ENCODE measurements around the gene NUMB. TPM values are rescaled to one million over a fixed set of nuclear protein-coding genes. Genes with fewer than 3 reads are reported as not detected.

Gene NUMB
- total and polyA plus RNA-seq, 9 donors = 32.9 to 78.2 (median 67.6) TPM

- 98% methylated on average over 4 of the region's 4 CpGs for WGBS, 3 donors
- DNase-seq = no peak
- Histone ChIP-seq H3K4me1 (ENCODE audit: insufficient read depth) (no peaks in the 10 kb centered on the region), H3K27me3 (no peaks in the 10 kb centered on the region), H3K36me3 (no peaks in the 10 kb centered on the region), H3K27ac (no peak overlapping the region), H3K9me3 (no peaks in the 10 kb centered on the region), H3K4me3 (no peak overlapping the region)
- no peak for TF ChIP-seq POLR2A (IDR thresholded peaks at IDR 0.05)
- no peak for TF ChIP-seq EP300 (IDR thresholded peaks at IDR 0.05)
- no peak for TF ChIP-seq CTCF (IDR thresholded peaks at IDR 0.05)
- intact Hi-C loops (cut with DNase I) = no loop called here
Observed at GRCh38 chr14:73383356-73383755, 75.0 kb downstream of the NUMB start.

GRCh38 chr14:73381380-73382013 lies 76.8 kb downstream of the NUMB start:
- no peak for TF ChIP-seq CTCF (IDR thresholded peaks at IDR 0.05)
- no peak for TF ChIP-seq POLR2A (IDR thresholded peaks at IDR 0.05)
- TF ChIP-seq EP300 (IDR thresholded peaks at IDR 0.05) = no peak
- Histone ChIP-seq H3K27me3 (no peaks in the 10 kb centered on the region), H3K9me3 (no peaks in the 10 kb centered on the region), H3K4me3 (no peak overlapping the region), H3K36me3 (no peaks in the 10 kb centered on the region), H3K4me1 (ENCODE audit: insufficient read depth) (peaks cover under 1% of the 10 kb centered on the region), H3K27ac (no peak overlapping the region)
- DNase-seq = no peak
- WGBS, 3 donors = 86 to 95% (median 93%) methylated on average over 2 of the region's 2 CpGs
- intact Hi-C loops (cut with DNase I) = no loop called here

GRCh38 chr14:73376585-73376984 lies 81.8 kb downstream of the NUMB start:
- Histone ChIP-seq H3K9me3 (no peaks in the 10 kb centered on the region), H3K27me3 (no peaks in the 10 kb centered on the region), H3K4me3 (no peak overlapping the region), H3K36me3 (no peaks in the 10 kb centered on the region), H3K27ac (no peak overlapping the region), H3K4me1 (ENCODE audit: insufficient read depth) (peaks cover 1% of the 10 kb centered on the region)
- TF ChIP-seq POLR2A (IDR thresholded peaks at IDR 0.05) (no peak), EP300 (IDR thresholded peaks at IDR 0.05) (no peak), CTCF (IDR thresholded peaks at IDR 0.05) (no peak)
- intact Hi-C loops (cut with DNase I) = no loop called here
- no peak for DNase-seq

- no peaks in the 10 kb centered on the region for H3K9me3 ChIP-seq
- no peak for DNase-seq
- no peak overlapping the region for H3K27ac ChIP-seq
- H3K27me3 ChIP-seq = no peaks in the 10 kb centered on the region
- H3K36me3 ChIP-seq = no peaks in the 10 kb centered on the region
- intact Hi-C loops (cut with DNase I) = no loop called here
- H3K4me1 ChIP-seq (ENCODE audit: insufficient read depth) = peaks cover 1% of the 10 kb centered on the region
- WGBS, 3 donors = 76 to 93% (median 90%) methylated on average over 1 of the region's 1 CpG
- no peak overlapping the region for H3K4me3 ChIP-seq
- TF ChIP-seq POLR2A (IDR thresholded peaks at IDR 0.05) (no peak), CTCF (IDR thresholded peaks at IDR 0.05) (no peak), EP300 (IDR thresholded peaks at IDR 0.05) (no peak)
Observed at GRCh38 chr14:73375861-73376260, 82.5 kb downstream of the NUMB start.
